Left hindlimb (tissue), 1 donor: ENCODE measurements around the gene CCDC183.
"Not testable (repeated sequence)": the region's sequence is repeated elsewhere in the genome, so short reads cannot be mapped to it uniquely, and the experiment has no call there.

ENCODE experiments used
- DNase-seq: peaks from one replicate; pipeline ENCODE4 v3.0.0-alpha.2; 2018

Gene CCDC183

GRCh38 chr9:136840140-136840876 lies 44.2 kb downstream of the CCDC183 start:
- no peak for DNase-seq

- peak; percentile 76 for DNase-seq
Observed at GRCh38 chr9:136840877-136841645, 44.9 kb downstream of the CCDC183 start.

- not testable (repeated sequence) for DNase-seq
Observed at GRCh38 chr9:136841646-136842379, 45.7 kb downstream of the CCDC183 start.

- peak; percentile 85 for DNase-seq
Observed at GRCh38 chr9:136842380-136842948, 46.3 kb downstream of the CCDC183 start, which contains the start of gene AJM1. TSS of gene AJM1 (plus strand) at chr9:136842478. CDS start at chr9:136844415, 1,937 bp downstream.

GRCh38 chr9:136843159-136843800 lies 47.1 kb downstream of the CCDC183 start:
- DNase-seq: not testable (repeated sequence)

- DNase-seq: not testable (repeated sequence)
Observed at GRCh38 chr9:136843801-136844740, 47.9 kb downstream of the CCDC183 start.

- DNase-seq: no peak
Observed at GRCh38 chr9:136844761-136845464, 48.8 kb downstream of the CCDC183 start.

GRCh38 chr9:136845465-136846260 lies 49.5 kb downstream of the CCDC183 start:
- no peak for DNase-seq

- no peak for DNase-seq
Observed at GRCh38 chr9:136846376-136847087, 50.4 kb downstream of the CCDC183 start.

- DNase-seq: peak; percentile 88
Observed at GRCh38 chr9:136847088-136847825, 51.1 kb downstream of the CCDC183 start.

GRCh38 chr9:136847826-136848392 lies 51.8 kb downstream of the CCDC183 start:
- DNase-seq: peak; percentile 87

GRCh38 chr9:136848393-136849037 lies 52.4 kb downstream of the CCDC183 start:
- DNase-seq: no peak

GRCh38 chr9:136849038-136849959 lies 53.2 kb downstream of the CCDC183 start, which contains the start of gene PHPT1:
TSS of gene PHPT1 (plus strand) at chr9:136849409. CDS start at chr9:136849431, 22 bp downstream.
- DNase-seq: peak; percentile 99

GRCh38 chr9:136849960-136850865 lies 54.1 kb downstream of the CCDC183 start:
- DNase-seq: peak; percentile 45
